ENCODE results near the gene ZNF556. TPM values are rescaled to one million over a fixed set of nuclear protein-coding genes. Genes with fewer than 3 reads are reported as not detected.

ZNF556 gene
- total RNA-seq, 4 donors from 2014 or later, result 0.27 to 0.47 (median 0.27) TPM; not detected in 1

DNA sequence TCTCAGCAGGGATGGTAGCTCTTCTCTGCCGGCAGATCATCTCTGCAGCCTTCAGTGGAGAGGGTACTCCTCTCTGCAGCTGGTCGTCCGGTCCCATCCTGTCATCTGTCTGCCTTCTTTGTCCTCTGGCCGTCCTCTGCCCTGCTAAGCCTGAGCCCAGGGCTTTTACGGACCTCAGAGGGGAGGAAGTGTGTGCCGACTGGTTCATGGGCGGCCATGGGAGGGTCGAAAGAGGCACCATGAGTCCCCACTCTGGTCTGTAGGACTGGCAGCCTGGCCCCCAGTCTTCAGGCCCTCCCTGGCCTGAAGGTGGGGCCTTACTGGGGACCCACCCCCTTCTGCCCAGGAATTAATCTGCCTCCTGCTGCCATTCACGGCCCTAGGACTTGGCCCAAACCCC lies 43.5 kb upstream of the ZNF556 start:
- TF ChIP-seq EP300 (IDR thresholded peaks at IDR 0.05), result no peak
- no peak for TF ChIP-seq POLR2AphosphoS5 (IDR thresholded peaks at IDR 0.05)
- TF ChIP-seq, protein P1, sequence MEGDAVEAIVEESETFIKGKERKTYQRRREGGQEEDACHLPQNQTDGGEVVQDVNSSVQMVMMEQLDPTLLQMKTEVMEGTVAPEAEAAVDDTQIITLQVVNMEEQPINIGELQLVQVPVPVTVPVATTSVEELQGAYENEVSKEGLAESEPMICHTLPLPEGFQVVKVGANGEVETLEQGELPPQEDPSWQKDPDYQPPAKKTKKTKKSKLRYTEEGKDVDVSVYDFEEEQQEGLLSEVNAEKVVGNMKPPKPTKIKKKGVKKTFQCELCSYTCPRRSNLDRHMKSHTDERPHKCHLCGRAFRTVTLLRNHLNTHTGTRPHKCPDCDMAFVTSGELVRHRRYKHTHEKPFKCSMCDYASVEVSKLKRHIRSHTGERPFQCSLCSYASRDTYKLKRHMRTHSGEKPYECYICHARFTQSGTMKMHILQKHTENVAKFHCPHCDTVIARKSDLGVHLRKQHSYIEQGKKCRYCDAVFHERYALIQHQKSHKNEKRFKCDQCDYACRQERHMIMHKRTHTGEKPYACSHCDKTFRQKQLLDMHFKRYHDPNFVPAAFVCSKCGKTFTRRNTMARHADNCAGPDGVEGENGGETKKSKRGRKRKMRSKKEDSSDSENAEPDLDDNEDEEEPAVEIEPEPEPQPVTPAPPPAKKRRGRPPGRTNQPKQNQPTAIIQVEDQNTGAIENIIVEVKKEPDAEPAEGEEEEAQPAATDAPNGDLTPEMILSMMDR (IDR thresholded peaks at IDR 0.05), result no peak
- no peak for TF ChIP-seq POLR2A (IDR thresholded peaks at IDR 0.05)
- no peak overlapping the region for H3K27ac ChIP-seq
- ATAC-seq, result no peak
- no peaks in the 10 kb centered on the region for H3K9me3 ChIP-seq
- H3K36me3 ChIP-seq, result peaks cover 0 to 47% of the 10 kb centered on the region in 2 donors
- 40% methylated on average over 1 of the region's 9 CpGs; no CpG with 5 or more reads in 1 of the 2 donors for WGBS, 2 donors (ENCODE audit: low coverage in 1 of 2)
- no peaks in the 10 kb centered on the region for H3K27me3 ChIP-seq
- peaks cover 0 to 14% (median 4%) of the 10 kb centered on the region in 3 donors for H3K4me1 ChIP-seq
- H3K4me3 ChIP-seq, result no peak overlapping the region

DNA sequence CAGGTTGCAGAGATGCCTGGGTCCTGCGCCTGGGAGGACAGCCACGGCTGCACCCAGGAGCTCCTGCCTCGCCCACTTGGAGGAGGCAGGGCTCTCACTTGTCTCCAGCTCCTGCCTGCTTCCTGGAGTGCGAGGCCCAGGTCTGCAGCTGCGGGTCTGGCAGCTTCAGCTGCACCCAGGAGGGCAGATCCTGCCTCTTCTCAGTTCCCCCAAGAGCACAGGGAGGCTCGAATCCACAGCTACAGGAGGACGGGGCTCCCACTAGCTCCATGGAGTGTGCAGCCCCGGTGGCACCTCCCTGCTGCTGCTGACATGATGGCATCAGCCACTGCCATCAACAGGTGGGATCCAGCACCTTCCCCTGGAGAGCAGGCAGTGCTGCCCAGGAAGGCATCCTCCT lies 43.0 kb upstream of the ZNF556 start:
- Histone ChIP-seq H3K4me3 (no peak overlapping the region), H3K36me3 (peaks cover 0 to 51% of the 10 kb centered on the region in 2 donors), H3K9me3 (peaks cover 0 to 3% (median 0%) of the 10 kb centered on the region in 3 donors), H3K4me1 (peaks cover 0 to 14% (median 4%) of the 10 kb centered on the region in 3 donors), H3K27me3 (no peaks in the 10 kb centered on the region), H3K27ac (no peak overlapping the region)
- TF ChIP-seq POLR2A (IDR thresholded peaks at IDR 0.05), result no peak
- no peak for TF ChIP-seq POLR2AphosphoS5 (IDR thresholded peaks at IDR 0.05)
- TF ChIP-seq, protein P1 (IDR thresholded peaks at IDR 0.05), result no peak
- no peak for TF ChIP-seq EP300 (IDR thresholded peaks at IDR 0.05)
- whole genome bisulfite sequencing, 2 donors (ENCODE audit: low coverage in 1 of 2), result 33% methylated on average over 1 of the region's 8 CpGs; no CpG with 5 or more reads in 1 of the 2 donors
- no peak for ATAC-seq

DNA sequence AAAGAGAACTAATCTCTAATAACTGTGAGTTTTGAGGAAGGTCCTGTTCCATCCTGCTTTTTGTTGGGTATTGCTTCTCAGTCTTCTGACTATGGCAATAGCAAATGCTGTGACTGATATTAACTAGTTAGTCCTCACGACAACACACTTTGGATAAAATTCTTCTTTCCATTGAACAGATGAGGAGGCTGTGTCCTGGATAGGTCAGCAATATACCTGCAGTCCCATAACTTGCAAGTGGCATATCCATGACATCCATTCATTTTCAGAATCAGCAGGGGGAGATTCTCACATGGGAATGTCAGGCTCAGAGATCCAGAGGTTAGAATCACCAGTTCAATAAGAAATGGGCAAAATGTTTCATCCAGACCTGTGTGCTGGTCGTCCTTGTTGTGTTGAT lies 40.1 kb upstream of the ZNF556 start:
- 100% methylated on average over 2 of the region's 2 CpGs for WGBS, 2 donors (ENCODE audit: low coverage in 1 of 2)
- Histone ChIP-seq H3K4me3 (no peak overlapping the region), H3K27me3 (no peaks in the 10 kb centered on the region), H3K27ac (no peak overlapping the region), H3K4me1 (no peaks in the 10 kb centered on the region), H3K9me3 (peaks cover 0 to 32% (median 0%) of the 10 kb centered on the region in 3 donors), H3K36me3 (peaks cover 0 to 68% of the 10 kb centered on the region in 2 donors)
- no peak for TF ChIP-seq EP300 (IDR thresholded peaks at IDR 0.05)
- TF ChIP-seq POLR2A (IDR thresholded peaks at IDR 0.05), result no peak
- TF ChIP-seq, protein P1 (IDR thresholded peaks at IDR 0.05), result no peak
- TF ChIP-seq POLR2AphosphoS5 (IDR thresholded peaks at IDR 0.05), result no peak
- no peak for ATAC-seq

DNA sequence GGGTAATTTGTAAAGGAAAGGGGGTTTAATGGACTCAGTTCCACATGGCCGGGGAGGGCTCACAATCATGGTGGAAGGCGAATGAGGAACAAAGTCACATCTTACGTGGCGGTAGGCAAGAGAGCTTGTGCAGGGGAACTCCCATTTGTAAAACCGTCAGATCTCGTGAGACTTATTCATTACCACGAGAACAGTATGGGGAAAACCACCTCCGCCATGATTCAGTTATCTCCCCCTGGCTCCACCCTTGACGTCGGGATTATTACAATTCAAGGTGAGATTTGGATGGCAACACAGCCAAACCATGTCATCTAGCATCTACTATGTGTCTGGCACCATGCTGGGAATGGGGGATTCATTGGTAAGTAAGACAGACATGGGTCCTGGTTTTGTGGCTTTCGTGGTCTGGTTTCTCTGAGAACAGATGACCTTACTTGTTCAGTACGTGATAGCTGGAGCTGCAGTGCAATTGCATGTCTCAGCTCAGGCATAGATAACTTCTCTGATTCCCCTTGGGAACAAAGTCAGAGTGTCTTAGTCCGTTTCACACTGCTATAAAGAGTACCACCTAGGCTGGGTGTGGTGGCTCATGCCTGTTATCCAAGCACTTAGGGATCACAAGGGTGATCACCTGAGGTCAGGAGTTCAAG lies 39.2 kb upstream of the ZNF556 start:
- H3K4me3 ChIP-seq, result no peak overlapping the region
- H3K27me3 ChIP-seq, result no peaks in the 10 kb centered on the region
- no peak for ATAC-seq
- no peak overlapping the region for H3K27ac ChIP-seq
- peaks cover 0 to 73% of the 10 kb centered on the region in 2 donors for H3K36me3 ChIP-seq
- 88 to 95% methylated on average over 10 to 11 of the region's 13 CpGs for WGBS, 2 donors (ENCODE audit: low coverage in 1 of 2)
- H3K9me3 ChIP-seq, result peaks cover 0 to 41% (median 0%) of the 10 kb centered on the region in 3 donors
- H3K4me1 ChIP-seq, result no peaks in the 10 kb centered on the region
- TF ChIP-seq POLR2AphosphoS5 (IDR thresholded peaks at IDR 0.05) (no peak), POLR2A (IDR thresholded peaks at IDR 0.05) (no peak), EP300 (IDR thresholded peaks at IDR 0.05) (no peak)
- TF ChIP-seq, protein P1 (IDR thresholded peaks at IDR 0.05), result no peak

DNA sequence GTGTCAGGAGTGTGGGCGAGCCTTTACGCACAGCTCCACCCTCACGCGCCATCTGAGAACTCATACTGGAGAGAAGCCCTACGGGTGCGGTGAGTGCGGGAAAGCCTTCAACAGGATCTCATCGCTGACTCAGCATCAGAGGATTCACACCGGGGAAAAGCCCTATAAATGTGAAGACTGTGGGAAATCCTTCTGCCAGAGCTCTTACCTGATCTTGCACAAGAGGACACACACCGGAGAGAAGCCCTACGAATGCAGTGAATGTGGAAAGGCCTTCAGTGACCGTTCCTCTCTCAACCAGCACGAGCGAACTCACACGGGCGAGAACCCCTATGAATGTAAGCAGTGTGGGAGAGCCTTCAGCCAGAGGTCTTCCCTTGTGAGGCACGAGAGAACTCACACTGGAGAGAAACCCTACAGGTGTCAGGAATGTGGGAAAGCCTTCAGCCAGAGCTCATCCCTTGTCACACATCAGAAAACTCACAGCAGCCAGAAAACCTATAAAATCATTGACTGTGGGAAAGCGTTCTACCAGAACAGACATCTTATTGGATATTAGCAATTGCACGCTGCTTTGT lies 32.8 kb upstream of the ZNF556 start:
- Histone ChIP-seq H3K27me3 (no peaks in the 10 kb centered on the region), H3K4me3 (no peak overlapping the region), H3K27ac (no peak overlapping the region), H3K36me3 (peaks cover 0 to 77% of the 10 kb centered on the region in 2 donors), H3K4me1 (no peaks in the 10 kb centered on the region), H3K9me3 (peaks cover 0 to 91% (median 0%) of the 10 kb centered on the region in 3 donors)
- ATAC-seq, result no peak
- WGBS, 2 donors (ENCODE audit: low coverage in 1 of 2), result 91 to 98% methylated on average over 8 to 11 of the region's 19 CpGs
- TF ChIP-seq, protein P1 (IDR thresholded peaks at IDR 0.05), result no peak
